IPS-20b (cell line): ENCODE data around the gene PSPH.

Experiments used
- H3K27ac ChIP-seq: one replicate; pipeline ENCODE4 v1.5.1; 2013; ENCODE audit warnings: low read length
- H3K27me3 ChIP-seq: 2 replicates; pipeline ENCODE4 v1.6.1; 2013; ENCODE audit warnings: mild to moderate bottlenecking, low read length, inconsistent platforms; ENCODE audit not compliant: insufficient read depth
- H3K36me3 ChIP-seq: 2 replicates; pipeline ENCODE4 v1.6.1; 2013; ENCODE audit warnings: low read depth, mild to moderate bottlenecking, inconsistent platforms, low read length, moderate library complexity; ENCODE audit not compliant: insufficient read depth
- H3K4me1 ChIP-seq: 2 replicates; pipeline ENCODE4 v1.6.1; 2013; ENCODE audit warnings: mild to moderate bottlenecking, control low read depth, inconsistent platforms, low read length, moderate library complexity; ENCODE audit not compliant: insufficient read depth
- H3K4me3 ChIP-seq: 2 replicates; pipeline ENCODE4 v1.5.1; 2013; ENCODE audit warnings: mild to moderate bottlenecking, low read length, inconsistent platforms
- H3K9ac ChIP-seq: 2 replicates; pipeline ENCODE4 v1.6.1; 2013; ENCODE audit warnings: low read depth, mild to moderate bottlenecking, inconsistent platforms, low read length, moderate library complexity
- H3K9me3 ChIP-seq: 2 replicates; pipeline ENCODE4 v1.6.1; 2013; ENCODE audit warnings: mild to moderate bottlenecking, low read depth, low read length, inconsistent platforms; ENCODE audit not compliant: insufficient read depth

The PSPH gene

DNA sequence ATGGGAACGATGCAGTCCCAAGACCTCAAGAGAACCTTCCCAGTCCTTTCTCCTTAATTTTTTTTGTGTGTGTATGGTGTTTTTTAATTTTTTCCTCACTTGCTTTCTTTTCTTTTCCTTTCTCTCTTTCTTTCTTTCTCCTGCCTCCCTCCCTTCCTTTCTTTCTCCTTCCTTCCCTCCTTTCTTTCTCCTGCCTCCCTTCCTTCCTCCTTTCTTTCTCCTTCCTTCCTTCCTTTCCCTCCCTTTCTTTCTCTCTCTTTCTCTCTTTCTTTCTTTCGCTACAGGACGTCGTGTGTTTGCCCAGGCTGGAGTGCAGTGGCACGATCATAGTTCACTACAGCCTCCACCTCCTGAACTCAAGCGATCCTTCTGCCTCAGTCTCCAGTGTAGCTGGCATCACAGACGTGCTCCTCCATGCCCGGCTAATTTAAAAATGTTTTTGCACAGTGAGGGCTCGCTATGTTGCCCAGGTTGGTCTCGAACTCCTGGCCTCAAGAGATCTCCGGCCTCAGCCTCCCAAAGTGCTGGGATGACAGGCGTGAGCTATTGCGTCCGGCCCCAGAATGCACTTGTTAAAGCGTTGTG lies 87.6 kb downstream of the PSPH start:
- Histone ChIP-seq H3K36me3 (peaks cover 3% of the 10 kb centered on the region; the same call in 1 of the 2 replicates), H3K9ac (no peak overlapping the region), H3K27me3 (peaks cover 18% of the 10 kb centered on the region), H3K4me3 (peak overlapping the region; percentile 50; the same call in 1 of the 2 replicates), H3K4me1 (no peaks in the 10 kb centered on the region; the same call in 1 of the 2 replicates), H3K27ac (no peak overlapping the region), H3K9me3 (no peaks in the 10 kb centered on the region)

DNA sequence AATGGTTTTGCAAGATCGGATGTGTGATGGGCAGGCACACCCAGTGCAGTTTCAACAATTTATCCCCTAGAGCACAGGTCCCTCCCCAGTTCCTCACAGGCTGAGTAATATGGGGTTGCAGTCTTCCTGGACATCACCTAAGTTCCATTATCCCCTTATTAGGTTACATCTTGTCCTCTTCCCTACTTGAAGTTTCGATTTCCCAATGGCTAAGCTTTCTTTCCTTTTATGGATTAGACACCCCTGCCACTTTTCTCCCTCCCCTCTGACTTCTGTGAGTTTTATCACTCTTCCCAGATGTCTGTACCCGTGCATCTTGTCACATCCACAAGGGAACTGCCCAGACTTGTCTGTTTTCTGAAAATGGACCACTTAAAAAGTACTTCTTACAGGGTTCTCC lies 89.2 kb downstream of the PSPH start:
- no peaks in the 10 kb centered on the region for H3K9me3 ChIP-seq
- H3K4me1 ChIP-seq = no peaks in the 10 kb centered on the region; the same call in 1 of the 2 replicates
- peaks cover under 1% of the 10 kb centered on the region; the same call in 1 of the 2 replicates for H3K36me3 ChIP-seq
- no peak overlapping the region for H3K27ac ChIP-seq
- H3K9ac ChIP-seq = no peak overlapping the region
- H3K27me3 ChIP-seq = peaks cover 18% of the 10 kb centered on the region
- no peak overlapping the region for H3K4me3 ChIP-seq
